A549 treated with dexamethasone at 1 μM for 4 hours (cell line): ENCODE measurements around the gene UVRAG. TPM values are rescaled to one million over a fixed set of nuclear protein-coding genes. Genes with fewer than 3 reads are reported as not detected.

Experiments used
- total RNA-seq: library from RNA; stranded (reverse); fragments of 200-300 nt; extraction: Qiagen RNA extraction; gene quantifications from 5 replicates; pipeline ENCODE4 v1.2.3, GENCODE V29; 2022

The UVRAG gene
- total RNA-seq: 9.9 to 12.1 TPM (median 11.0 TPM) in 5 replicates

GRCh38 chr11:75814677-75815344 is at the start of gene UVRAG:
UVRAG (plus strand) TSS chr11:75815210; CDS start chr11:75815408, 198 bp downstream.

GRCh38 chr11:75768112-75768908 is 46.7 kb upstream of the UVRAG start, which contains the start of gene DGAT2:
DGAT2 (plus strand) TSS chr11:75768778; CDS start chr11:75768992, 214 bp downstream.

Other genes with a start within 250 kb of the UVRAG start
- gene MAP6, start 146.2 kb upstream of the UVRAG start, total RNA-seq: 1.4 to 2.3 TPM (median 1.7 TPM) in 5 replicates
- gene MOGAT2, start 97.4 kb upstream of the UVRAG start, total RNA-seq: 0.05 to 0.09 TPM in 2 of 5 replicates, not detected in the others
- 1.2 to 1.9 TPM (median 1.5 TPM) in 5 replicates for gene DGAT2, start 46.4 kb upstream of the UVRAG start, total RNA-seq